HT1080 (cell line): ENCODE measurements around the gene RSPRY1. TPM values are rescaled to one million over a fixed set of nuclear protein-coding genes. Genes with fewer than 3 reads are reported as not detected.
A peak's percentile ranks its signal among the peaks of the same experiment; 100 is the strongest.

Experiments
- DNase-seq: peaks from one replicate; pipeline ENCODE4 v3.0.0-alpha.2; 2015; ENCODE audit warnings: low read depth
- total RNA-seq: library from RNA; depleted of rRNA; stranded (reverse); fragments of >200 nt; shearing (Covaris generic); gene quantifications from 2 replicates; pipeline ENCODE4 v1.2.3, GENCODE V29; 2014

RSPRY1 gene
- total RNA-seq, 1 experiment from 2014 or later, result 36.6 TPM

DNA sequence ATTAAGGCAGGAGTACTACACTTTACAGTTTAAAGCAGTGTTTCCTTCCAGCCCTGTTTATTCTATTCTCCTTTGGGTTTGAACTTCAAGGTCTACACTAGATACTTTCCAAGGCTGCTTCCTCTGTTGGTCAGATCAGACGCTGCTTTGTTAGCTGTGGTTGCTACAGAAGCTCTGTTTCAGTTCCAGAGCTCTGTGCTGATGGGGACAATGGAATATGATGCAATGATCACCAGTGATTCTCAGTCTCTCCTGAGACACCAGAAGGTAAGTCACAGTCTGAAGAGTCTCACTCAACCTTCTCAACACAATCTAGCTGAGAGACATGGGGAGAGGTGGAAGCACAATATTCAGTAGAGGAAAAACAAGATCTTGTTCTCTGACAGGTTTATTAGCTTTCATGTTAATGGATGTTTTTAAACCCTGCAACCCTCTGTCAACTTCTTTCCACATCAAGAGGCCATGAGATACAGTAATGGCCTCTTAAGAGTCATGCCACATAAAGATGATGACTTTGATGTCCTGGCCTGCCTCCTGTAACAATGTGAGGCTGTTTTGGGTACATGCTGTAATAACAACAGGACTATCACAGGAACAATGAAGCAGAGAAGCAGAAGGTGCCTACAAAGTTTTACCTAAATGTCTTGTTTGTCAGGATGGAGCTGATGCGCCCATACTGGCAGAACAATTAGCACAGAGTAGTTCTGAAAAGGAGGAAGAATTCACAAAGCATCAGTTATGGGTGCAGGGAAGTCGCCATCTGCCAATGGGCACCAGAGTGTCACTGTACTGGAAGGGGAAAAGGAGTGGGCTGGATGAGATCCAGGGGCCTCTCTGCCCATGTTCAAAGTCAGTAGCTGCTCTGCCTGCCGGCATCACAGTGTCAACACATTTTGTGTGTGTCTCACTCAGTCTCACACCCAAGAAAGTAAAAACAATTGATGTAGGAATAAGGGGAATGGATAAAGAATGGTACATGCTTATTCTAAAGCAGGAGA is 33.7 kb upstream of the RSPRY1 start:
- no peak for DNase-seq

DNA sequence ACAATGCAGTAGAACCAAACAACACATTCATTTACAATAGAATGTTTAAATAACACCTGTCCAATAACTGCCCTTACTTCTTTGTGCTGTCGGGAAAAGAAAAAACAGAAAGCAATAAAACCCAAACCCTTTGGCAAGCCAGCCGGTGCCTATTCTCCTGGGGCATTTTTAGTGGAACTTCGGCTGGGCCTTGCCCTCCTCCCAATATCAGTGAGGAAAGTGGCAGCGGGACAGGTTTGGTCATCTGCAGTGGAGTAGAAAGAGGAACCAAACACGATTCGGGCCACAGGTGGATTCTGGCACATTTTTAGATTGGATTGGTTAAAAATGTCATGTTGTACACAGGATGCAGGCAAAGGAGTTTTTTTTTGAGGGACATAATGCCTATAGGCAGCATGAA is 32.3 kb upstream of the RSPRY1 start:
- DNase-seq, result no peak

- DNase-seq, result no peak
Observed at GRCh38 chr16:57155702-57156350, 30.3 kb upstream of the RSPRY1 start.

- no peak for DNase-seq
Observed at GRCh38 chr16:57156351-57156703, 29.8 kb upstream of the RSPRY1 start.

- DNase-seq, result no peak
Observed at GRCh38 chr16:57157533-57157932, 28.6 kb upstream of the RSPRY1 start.

GRCh38 chr16:57159447-57159846 is 26.7 kb upstream of the RSPRY1 start:
- no peak for DNase-seq

DNA sequence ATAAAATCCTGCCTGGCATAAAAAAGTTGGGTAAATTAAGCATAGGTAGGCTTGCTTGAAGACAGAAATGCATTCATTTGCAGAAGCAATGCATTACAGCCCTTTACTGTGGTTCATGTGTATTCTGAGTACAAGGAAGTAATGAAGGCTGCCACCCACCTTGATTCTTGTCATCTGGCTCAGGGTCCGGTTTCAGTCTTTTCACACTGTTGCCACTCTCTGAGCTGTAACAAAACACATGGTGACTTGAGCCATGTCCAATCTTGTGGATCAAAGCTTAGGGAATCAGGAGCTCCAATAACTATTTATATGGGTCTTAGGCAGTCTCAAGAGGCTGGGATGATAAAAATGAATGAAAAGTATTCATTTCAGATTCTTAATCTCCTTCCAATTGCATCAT is 22.3 kb upstream of the RSPRY1 start:
- no peak for DNase-seq

GRCh38 chr16:57165483-57165882 is 20.6 kb upstream of the RSPRY1 start:
- no peak for DNase-seq

DNA sequence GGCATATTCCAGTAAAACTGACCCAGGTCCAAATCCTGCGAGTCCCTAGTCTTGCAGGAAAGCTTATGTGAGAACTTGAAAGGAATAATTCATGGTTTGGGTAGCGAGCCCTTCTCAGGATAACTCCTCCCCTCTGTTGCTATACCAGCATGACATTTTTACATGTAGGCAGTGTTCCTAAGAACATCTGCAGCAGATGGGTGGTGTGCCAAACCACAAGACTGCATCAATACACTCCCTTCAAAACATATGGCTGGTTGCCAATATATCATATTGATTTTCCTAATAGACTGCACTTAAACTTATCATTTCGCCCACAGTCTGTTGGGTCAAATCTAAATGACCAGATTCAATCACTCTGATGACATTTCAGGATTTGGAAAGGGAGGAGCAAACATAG is 20.2 kb upstream of the RSPRY1 start:
- DNase-seq, result no peak

GRCh38 chr16:57166451-57166850 is 19.7 kb upstream of the RSPRY1 start:
- DNase-seq, result no peak

- no peak for DNase-seq
Observed at GRCh38 chr16:57166951-57167350, 19.2 kb upstream of the RSPRY1 start.

GRCh38 chr16:57167538-57167937 is 18.6 kb upstream of the RSPRY1 start:
- DNase-seq, result no peak

GRCh38 chr16:57167953-57168352 is 18.2 kb upstream of the RSPRY1 start:
- DNase-seq, result peak; percentile 45

- DNase-seq, result no peak
Observed at GRCh38 chr16:57169327-57169726, 16.8 kb upstream of the RSPRY1 start.

DNA sequence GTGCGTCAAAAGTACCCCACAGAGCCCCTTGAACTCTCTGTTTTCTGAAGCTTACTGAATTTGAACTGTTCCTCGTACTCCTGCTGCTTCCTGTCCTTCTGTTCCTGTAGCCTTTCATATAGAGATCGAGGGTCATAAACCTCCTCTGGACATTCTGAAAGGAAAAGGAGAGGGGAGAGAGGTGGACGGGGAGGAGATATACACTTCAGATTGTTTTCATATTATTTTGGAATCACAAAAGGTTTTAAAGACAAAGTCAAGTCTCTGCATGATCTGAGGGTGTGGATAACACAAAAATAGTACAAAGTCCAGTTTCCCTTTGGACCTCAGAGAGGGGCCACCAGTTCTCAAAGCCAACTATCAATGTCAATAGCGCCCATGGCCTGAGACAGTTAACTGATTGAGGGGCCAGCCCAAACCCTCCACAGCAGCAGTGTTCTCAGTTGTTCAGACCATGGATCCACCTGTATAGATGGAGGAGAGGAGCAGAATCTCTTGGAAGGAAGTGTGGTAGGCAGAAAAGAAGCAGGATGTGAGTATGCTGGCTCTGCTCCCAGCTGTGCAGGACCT is 13.3 kb upstream of the RSPRY1 start:
- DNase-seq, result no peak

GRCh38 chr16:57175896-57176295 is 10.2 kb upstream of the RSPRY1 start:
- no peak for DNase-seq

DNA sequence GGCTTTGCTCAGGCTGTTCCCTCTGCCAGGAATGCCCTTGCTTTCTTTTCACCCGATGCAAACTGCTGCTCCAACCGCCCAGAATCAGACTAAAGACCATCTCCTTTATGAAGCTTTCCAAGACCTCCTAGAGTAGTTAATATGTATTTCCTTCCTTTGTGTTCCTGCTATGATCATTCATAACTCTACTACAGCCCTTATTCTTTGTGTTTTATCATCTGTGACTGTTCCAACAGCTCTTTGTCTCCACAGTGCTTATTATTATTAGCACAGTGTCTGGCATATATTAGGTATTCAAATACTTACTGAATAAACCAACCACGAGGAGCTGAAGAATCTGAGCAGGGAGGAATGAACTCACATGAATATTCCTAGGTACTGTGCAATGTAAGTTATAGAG is 7.9 kb upstream of the RSPRY1 start:
- DNase-seq, result no peak

DNA sequence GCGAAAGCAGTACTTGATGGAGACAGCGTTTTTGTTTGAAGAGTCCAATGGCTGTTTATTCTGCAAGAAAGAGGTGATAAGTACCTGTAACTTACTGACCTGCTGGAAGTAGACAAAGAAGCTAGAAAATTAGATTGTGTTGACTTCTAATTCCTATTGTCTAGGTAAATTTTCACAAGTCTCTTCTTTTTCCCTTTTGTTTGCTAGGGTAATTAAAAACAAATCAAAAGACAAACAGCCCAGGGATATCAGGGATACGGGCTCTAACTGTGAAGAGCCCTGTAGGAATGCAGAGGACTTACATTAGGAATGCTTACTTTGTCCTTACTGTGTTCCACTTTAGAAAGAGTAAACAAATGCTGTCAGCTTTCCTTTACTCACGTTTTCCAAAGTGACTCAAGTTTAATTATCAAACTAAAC is 7.3 kb upstream of the RSPRY1 start:
- DNase-seq, result no peak

DNA sequence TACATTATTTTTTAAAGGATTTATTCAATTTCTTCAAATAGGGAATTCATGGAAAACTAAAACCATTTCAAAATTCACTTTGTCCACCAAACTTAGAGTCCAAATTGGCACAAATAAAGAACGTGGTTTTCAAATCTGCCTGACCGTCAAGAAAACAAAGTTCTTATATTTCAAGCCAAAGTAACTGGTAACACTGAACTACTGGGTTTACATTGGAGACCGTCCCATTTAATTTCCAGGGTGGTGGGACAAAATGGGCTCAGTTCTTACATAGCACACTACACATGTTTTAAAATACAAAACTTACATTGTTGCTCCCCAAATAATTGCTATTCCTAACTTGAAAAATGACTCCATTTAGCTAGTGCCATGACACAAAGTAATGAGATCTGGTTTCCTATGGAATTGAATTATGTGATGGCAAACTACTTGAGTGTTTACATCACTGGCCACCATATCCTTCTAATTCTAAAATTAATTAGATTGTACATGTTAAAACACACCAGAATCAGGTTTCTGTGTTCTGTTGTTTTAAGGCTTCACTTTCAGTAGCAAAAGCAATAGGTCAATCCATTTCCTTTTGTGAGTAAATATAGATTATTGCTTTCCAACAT is 6.8 kb upstream of the RSPRY1 start:
- no peak for DNase-seq

DNA sequence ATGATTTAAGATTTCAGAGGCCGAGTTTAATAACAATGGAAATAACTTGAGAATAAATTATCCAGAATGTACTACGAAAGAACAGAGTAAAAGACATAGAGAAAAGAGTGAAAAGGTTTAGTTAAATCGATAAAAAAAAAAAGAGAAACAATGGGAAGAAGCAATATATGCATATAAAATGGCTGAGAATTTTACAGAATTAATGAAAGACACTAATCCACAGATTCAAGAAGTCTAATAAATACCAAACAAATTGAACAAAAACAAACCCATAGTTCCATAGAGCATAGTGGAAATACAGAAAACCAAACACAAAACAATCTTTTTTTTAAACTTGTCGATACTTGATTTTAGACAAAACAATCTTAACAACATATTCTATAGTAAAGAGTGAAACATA is 2.0 kb upstream of the RSPRY1 start:
- DNase-seq, result no peak

DNA sequence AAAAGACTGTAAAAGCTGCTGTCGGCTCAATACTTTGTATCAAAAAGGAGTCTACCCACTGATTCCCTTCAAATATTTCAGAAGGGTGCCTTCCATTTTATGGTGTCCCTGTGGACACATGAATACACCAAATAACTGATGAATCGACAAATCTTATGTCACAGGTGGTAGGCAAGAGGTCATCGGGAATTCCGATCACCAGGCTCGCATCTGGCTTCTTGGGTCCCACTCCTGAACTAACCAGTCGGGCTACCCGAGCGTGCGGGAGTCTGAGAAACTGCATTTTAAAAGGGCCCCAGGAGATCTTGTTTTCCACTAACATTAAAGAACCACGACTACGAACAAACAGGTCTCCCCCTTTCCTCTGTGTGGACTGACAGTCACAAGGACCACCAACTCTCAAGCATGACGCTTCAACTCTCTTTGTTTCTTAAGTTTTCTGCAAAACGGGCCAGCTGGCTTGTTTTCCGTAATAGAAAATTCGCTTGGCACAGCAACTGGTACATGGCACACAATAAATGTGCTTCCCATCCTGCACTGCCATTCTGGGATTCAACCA is 1.2 kb upstream of the RSPRY1 start:
- no peak for DNase-seq
